GM12801 (cell line): ENCODE measurements around the gene RIMBP2.

Experiments
- CTCF ChIP-seq: IDR thresholded peaks from one replicate; pipeline ENCODE4 v1.5.1; 2011; ENCODE audit warnings: control low read depth; ENCODE audit not compliant: insufficient read length; ENCODE audit errors: extremely low read depth

The RIMBP2 gene

GRCh38 chr12:130714091-130714590 lies 2.0 kb downstream of the RIMBP2 start:
- no peak for TF ChIP-seq CTCF

- TF ChIP-seq CTCF = no peak
Observed at GRCh38 chr12:130713581-130713991, 2.5 kb downstream of the RIMBP2 start.

- no peak for TF ChIP-seq CTCF
Observed at GRCh38 chr12:130712346-130713065, 3.6 kb downstream of the RIMBP2 start.

GRCh38 chr12:130711756-130712155 lies 4.3 kb downstream of the RIMBP2 start:
- no peak for TF ChIP-seq CTCF

GRCh38 chr12:130710733-130711080 lies 5.4 kb downstream of the RIMBP2 start:
- TF ChIP-seq CTCF = no peak

GRCh38 chr12:130709971-130710732 lies 5.9 kb downstream of the RIMBP2 start:
- TF ChIP-seq CTCF = no peak

- no peak for TF ChIP-seq CTCF
Observed at GRCh38 chr12:130709151-130709970, 6.7 kb downstream of the RIMBP2 start.
